NT2/D1 (cell line): ENCODE measurements around the gene GRB10.

ENCODE experiments used
- SUZ12 ChIP-seq: IDR thresholded peaks from 2 replicates; pipeline ENCODE4 v1.6.1; 2011; ENCODE audit not compliant: insufficient read length, insufficient read depth; ENCODE audit errors: extremely low read depth
- YY1 ChIP-seq: IDR thresholded peaks from 2 replicates; pipeline ENCODE4 v1.6.1; 2011; ENCODE audit not compliant: insufficient read length, insufficient read depth
- ZNF274 ChIP-seq: IDR thresholded peaks from 2 replicates; pipeline ENCODE4 v1.6.1; 2011; ENCODE audit warnings: mild to moderate bottlenecking, low read depth, low read length

- TF ChIP-seq YY1 (no peak), SUZ12 (no peak), ZNF274 (no peak)
Observed at GRCh38 chr7:50648570-50649169, 134.0 kb downstream of the GRB10 start.
